Kidney glomerular epithelial cell (primary cell): ENCODE results near the gene PRR14.

Source experiments
- DNase-seq: peaks from one replicate; lab custom pipeline; 2025; lab: John Stamatoyannopoulos, UW

PRR14 gene

DNA sequence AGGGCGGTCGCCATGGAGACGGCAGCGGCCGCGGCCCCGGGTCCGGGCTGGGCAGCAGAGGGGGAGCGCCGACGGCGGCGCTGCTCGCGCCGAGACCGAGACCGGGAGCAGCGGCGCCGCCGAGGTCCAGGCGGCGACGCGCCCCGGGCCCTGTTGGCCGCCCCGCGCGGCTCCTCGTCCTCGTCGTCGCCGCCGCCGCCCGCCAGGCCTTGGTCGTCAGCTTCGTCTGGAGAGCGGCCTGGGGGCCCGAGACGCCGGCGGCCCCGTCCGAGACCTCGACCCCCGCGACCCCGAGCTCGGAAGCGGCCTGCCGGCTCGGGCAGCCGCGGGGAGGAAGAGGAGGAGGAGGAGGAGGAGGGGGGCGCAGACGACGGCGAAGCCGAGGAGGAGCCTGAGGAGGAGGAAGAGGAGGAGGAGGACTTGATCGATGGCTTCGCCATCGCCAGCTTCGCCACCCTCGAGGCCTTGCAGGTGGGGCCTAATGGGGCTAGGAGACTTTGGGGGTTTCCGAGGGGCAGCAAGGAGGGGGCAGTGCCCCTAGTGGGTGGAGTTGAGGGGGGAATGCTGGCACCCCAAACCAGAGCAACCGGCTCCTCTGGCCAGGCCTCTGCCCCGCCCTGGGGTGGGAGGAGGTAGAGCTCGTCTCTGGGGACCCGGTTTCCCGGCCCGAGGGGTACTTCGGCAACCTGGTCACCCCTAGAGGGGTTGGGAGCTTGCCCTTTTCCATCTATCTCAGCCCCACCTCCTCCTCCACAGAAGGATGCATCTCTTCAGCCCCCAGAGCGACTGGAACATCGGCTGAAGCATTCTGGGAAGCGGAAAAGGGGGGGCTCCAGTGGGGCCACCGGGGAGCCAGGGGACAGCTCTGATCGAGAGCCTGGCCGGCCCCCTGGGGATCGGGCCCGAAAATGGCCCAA lies 9.0 kb downstream of the PRR14 start:
- DNase-seq = no peak

DNA sequence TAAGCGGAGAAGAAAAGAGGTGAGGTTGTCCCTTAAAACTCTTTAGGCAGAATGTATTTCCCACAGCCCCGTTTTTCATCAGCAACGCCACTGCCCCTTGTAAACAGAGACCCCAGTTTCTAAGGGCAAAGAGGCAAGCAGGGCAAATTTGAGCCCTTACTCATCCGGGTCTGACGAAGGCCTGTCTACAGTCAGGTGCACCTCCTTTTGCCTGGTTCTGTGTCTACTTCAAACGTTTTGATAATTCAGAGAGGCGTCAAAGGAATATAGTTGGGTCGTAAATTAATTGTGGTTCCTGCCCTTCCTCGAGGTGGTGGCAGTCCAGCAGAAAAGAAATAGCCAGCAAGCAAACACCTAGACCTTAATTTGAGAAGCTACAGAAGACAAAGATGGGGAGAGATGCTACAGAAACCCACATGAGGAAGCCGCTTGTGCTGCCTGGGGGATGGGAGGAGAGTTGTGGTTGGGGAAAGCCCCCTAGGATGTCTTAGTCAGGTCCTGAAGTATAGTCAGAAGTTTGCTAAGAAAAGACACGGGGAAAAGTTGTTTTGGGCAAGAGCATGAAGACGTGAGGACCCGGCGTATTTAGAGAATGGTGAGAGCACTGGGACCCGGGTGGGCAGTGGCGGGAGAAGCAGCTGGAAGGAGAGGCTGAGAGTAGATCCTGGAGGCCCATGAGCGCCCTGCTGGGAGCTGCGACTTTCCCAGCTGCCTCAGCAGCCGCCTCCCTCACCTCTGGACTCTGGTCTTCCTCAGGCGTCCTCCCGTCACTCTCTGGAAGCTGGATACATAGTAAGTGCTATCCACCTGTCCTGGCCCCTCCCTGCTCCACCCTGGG lies 9.9 kb downstream of the PRR14 start:
- DNase-seq = no peak

DNA sequence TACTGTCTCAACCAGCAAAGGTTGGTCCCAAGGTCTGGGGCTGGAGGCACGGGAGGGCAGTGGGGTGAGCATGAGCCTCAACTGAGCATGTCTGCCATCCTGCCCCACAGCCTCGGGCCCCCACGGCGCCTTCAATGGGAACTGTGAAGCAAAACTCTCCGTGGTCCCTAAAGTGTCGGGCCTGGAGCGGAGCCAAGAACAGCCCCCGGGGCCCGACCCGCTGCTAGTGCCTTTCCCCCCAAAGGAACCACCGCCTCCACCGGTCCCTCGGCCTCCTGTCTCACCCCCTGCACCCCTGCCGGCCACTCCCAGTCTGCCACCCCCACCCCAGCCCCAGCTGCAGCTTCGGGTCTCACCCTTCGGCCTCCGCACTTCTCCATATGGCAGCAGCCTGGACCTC lies 11.7 kb downstream of the PRR14 start:
- no peak for DNase-seq

DNA sequence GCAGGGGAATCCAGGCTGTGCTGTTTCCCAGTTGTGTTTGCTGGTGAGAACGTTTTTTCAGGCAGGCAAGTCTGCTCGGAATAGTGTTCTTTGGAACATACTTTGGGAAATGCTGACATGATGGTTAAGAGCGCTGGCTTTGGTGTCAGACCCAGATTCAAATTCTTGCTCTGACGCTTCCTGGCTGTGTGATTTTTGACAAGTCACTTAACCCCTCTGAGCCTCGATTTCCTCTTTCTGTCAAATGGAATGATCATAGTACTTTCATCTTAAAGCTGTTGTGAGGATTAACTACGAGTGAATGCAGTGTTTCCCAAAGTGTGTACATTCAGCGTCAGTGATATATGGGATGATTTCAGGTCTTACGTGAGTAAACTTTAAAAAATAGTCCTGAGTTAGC lies 12.3 kb downstream of the PRR14 start:
- no peak for DNase-seq

DNA sequence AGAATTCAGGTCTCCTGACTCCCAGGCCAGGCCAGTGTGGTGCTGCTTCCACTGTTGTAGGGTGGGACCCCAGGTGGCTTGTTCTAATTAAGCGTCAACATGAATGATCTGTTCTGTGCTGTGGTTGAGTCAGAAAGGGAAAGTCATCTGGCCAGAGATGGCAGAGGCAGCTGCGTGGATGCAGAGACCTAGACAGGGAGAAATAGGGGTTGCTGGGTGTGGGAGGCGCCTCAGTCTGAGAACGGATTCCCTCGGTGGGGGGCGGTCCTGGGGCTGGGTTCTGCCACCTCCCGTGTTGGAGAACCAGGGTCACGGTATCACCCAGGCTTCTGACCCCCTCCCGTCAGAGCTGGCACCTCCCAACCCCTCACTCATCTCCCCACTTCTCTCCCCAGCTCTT lies 13.1 kb downstream of the PRR14 start:
- DNase-seq = no peak

DNA sequence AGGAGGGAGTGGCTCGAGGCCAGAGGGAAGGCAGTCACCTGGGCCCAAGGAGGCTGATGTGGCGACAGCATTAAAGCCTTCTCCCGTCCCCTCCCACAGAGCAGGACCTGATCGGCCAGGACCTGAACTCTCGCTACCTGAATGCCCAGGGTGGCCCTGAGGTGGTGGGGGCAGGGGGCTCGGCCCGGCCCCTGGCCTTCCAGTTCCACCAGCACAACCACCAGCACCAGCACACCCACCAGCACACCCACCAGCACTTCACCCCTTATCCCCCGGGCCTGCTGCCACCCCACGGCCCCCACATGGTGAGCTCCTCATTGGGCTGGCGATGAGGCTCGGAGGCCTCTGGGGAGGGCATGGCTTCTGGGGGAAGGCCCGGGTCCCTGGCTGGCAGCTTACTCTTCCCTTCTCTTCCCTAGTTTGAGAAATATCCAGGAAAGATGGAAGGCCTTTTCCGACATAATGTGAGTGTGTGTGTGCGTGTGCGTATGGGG lies 13.9 kb downstream of the PRR14 start:
- no peak for DNase-seq

DNA sequence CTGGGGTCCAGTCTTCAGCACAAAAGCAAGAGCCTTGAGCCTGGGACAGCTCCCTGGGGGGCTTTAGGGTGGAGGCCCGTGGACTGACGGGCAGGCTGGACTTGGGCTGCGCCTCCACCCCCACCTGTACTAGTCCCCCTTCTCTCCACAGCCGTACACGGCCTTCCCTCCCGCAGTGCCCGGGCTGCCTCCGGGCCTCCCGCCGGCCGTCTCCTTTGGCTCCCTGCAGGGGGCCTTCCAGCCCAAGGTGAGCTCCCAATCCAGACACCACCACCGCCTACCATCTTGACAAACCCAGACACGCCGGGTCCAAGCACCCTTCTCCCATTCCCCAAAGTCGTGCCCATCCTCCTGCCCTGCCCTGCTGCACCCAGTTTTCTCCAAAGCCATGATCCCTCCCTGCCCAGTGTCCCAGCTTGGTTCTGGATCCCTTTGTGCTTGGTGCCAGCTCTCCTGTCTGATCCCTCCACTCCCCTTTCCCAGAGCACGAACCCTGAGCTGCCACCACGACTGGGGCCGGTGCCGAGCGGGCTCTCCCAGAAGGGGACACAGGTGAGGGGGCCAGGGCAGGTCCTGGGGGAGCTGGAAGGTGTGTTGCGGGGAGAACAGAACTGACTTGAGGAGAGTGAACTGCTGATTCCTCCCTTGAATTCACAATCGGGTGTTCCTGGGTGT lies 14.5 kb downstream of the PRR14 start:
- DNase-seq = no peak

DNA sequence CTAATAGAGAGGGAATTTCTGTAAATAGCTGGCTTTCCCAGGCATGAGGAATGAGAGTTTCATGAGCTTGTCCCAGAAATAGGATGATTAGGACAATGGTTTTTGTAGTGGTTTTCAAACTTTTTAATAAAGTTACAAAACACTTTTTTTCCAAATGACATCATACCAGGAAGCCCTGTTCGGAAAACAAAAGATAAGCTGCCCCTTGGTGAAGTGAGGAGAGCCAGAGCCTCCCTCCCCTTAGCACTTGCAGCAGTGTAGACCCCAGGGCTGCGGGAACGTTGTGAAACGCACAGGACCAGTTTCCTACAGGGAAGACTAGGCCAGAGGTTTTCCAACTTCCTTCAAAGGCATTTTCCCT lies 15.1 kb downstream of the PRR14 start:
- DNase-seq = no peak

DNA sequence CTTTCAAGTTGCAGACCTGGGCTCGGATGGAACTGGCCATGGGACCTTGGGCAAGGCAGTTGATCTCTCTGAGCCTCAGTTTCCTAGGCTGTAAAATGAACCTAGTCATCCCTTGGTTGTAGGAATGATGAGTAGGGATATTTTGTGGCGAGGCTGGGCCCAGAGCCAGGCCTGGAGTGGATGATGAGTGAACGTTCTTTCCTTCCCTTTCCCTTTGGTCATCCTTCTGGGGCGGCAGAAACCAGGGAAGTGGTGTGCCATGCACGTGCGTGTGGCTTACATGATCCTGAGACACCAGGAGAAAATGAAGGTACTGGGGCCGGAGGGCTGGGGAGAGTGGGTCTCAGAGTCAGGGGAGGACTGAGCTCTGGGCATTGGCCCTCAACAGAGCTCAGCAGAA lies 15.9 kb downstream of the PRR14 start:
- DNase-seq = no peak

DNA sequence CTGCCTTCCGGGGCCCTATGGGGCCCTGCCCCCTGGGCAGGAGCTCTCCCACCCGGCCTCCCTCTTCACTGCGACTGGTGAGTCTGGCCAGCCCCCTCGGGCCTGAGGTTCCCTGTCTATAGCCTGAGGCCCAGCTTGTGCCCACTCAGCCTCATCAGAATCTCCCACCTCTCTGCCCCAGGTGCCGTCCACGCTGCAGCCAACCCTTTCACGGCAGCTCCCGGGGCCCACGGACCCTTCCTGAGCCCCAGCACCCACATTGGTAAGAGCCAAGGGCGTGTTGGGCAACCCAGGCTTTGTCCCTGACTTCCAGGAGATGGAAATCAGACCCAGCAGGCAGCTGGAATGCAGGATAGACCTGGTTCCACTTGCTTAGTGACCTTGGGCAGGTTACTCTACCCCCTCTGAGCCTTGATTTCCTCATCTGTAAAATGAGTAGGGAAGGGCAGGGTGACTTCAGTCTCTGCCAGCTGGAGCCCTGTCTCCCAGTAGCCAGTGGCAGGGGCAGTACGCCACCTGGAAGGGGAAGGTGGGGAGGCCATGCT lies 16.7 kb downstream of the PRR14 start:
- no peak for DNase-seq

DNA sequence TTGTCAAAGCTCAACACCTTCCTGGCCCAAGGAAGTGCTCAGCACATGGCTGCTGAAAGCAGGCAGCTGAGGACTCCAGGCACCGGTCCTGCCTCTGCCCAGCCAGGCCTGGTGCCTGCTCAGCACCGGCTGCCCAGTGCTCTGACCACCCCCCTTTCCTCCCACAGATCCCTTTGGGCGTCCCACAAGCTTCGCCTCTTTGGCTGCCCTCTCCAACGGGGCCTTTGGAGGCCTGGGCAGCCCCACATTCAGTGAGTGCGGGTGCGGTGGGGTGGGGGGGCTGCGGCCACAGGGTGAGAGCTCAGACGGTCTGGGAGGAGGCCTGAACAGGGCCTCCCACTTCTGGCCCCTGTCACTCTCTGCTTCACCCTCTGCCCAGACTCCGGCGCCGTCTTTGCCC lies 17.6 kb downstream of the PRR14 start:
- no peak for DNase-seq

DNA sequence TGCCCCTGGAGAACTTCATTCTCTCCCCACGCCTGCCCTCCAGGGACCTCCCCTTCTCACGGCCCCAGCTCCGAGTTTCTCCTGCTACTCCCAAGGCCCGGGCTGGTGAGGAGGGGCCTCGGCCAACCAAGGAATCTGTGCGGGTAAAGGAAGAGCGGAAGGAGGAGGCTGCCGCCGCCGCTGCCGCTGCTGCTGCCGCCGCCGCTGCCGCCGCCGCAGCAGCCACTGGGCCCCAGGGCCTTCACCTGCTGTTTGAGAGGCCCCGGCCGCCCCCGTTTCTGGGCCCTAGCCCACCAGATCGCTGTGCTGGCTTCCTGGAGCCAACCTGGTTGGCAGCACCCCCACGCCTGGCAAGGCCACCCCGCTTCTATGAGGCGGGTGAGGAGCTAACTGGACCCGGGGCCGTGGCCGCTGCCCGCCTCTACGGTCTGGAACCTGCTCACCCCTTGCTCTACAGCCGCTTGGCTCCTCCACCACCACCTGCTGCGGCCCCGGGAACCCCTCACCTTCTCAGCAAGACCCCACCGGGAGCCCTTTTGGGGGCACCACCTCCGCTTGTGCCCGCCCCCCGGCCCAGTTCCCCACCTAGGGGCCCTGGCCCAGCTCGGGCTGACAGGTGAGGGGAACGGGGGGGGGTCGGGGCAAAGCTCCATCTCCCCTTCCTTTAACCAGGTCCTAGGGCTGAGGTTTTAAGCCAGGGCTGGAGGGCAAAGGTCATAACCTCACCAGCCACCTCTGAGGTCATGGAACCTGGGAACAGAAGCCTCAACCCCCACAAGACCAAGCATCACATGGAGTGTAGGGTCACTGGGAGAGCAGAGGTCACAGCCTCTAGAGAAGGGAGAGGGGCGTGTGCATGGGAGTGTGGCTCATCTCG lies 18.5 kb downstream of the PRR14 start:
- DNase-seq = no peak

DNA sequence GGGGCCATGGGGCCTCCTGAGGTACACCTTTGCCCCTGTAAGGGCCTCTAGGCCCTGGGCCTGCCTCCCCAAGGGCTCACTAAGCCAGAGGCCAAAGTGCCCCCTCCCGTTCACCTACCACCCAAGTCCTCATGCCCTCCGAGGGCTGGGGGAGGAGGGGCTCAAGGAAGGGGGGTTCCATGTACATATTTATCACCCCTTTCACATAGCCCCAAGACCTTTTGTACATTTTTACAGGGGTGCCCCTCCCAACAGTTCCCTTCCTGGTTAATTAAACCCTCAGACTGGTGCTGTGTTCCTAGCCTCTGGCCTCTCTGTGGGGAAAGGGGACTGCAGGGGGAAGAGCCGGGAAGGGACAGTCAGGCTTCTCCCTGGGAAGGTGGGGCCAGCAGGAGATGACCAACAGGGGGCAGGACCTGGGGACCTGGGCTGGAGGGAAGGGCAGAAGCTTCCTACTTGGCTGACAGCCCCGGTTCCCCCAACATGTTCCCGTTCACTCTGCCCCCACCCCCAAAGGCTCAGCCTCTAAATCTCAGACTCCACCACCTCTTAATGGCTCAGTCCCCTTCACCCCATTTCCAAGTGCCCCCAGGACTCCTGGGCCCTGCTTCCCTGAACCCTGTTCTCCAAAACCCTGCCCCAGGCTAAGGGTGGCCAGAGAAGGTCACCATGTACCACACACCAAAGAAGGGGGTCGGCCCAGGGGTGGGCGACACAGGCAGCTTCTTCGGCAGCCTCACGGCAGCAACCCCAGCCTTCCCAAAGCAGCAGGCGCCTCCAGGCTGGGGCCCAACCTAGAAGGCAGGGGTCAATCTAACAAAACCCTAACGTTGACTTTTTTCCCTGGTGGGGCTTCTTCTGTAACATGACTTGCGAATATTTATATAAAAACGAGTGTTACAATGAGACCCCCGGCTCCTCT lies 19.4 kb downstream of the PRR14 start:
- no peak for DNase-seq

DNA sequence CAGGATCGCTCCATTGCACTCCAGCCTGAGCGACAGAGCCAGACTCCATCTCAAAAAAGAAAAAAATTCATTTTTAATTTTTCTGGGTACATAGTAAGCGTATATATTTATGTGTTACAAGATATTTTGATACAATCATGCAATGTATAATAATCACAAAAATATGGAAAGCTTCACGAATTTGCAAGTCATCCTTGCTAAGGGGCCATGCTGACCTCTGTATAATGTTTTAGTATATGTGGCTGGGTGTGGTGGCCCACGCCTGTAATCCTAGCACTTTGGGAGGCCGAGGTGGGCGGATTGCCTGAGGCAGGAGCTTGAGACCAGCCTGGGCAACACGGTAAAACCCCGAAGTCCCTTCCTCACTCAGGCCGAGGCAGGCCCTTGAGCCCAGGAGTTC lies 24.4 kb downstream of the PRR14 start:
- no peak for DNase-seq

DNA sequence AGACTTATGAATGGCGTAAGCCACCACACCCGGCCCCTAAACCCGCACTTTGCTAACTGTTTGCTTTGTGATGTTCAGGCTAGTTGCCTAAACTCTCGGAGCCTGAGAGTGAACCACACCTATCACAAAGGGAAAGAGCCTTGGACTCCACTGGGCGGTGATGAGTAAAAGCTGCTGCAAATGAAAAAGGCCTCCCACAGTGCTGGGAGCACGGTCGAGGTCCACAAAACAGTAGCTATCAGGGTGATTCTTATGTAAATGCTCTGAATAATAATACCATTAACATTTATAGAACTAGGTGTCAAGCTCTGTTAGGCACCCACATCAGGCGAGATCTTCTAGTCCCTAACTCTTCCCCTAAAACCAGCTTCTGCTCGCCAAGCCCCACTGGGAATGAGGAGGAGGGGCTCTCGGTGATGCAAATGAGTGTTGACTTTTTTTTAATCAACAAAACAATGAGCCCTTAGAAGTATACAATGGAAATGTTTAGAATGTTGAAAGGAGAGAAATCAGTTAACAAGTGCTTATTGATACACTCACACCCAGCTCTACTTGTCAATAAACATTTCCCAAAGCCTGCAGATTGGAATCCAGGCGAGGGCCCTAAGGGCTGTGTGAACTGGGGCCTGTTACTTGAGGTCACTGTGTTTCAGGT lies 27.3 kb downstream of the PRR14 start:
- DNase-seq = no peak

DNA sequence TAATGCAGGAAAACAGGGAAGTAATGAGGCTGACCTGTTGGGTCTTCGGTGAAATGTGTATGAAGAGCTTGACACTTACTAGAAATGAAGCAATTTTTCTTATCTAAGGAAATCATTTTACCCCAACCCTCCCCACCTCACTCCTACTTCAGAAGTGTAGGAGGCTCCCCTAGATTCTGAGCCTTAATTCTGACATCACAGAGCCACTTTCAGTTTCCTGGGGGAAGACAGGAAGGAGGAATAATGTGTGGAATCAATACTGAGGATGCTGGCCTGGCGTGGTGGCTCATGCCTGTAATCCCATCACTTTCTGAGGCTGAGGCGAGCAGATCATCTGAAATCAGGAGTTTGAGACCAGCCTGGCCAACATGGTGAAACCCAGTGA lies 27.8 kb downstream of the PRR14 start:
- no peak for DNase-seq

DNA sequence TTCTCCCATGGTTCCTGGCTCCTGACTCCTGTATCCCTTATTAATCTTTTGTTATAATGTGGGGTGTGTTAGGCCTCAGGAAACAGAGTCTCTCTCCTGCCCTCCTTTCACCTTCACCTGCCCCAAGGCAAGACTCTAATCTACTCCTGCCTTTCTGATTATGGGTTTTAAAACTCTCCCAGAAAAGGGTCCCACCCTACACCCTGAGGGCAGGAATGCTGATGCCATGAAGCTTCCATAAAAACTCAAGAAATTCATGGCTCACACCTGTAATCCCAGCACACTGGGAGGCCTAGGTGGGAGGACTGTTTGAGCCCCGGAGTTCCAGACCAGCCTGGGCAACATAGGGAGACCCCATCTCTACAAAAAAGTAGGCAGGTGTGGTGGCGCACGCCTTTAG lies 29.6 kb downstream of the PRR14 start:
- DNase-seq = no peak

DNA sequence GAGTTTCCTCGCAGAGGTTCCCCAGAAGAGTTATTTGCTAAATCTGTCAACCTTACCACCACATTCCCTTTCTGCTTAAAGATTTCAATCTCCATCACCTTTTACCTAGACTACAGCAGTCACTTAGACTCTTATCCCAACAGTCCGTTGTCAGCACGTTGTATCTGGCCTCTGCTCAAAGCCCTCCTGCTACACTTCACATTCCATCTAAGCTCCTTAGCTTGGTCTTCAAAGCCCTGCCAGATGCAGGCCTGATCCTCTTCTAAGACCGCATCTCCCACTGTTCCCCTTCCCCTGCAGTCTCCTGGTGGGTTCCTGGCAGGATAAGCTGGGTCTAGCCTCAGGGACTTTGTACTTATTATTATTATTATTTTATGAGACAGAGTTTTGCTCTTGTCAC lies 37.9 kb downstream of the PRR14 start:
- DNase-seq = no peak

DNA sequence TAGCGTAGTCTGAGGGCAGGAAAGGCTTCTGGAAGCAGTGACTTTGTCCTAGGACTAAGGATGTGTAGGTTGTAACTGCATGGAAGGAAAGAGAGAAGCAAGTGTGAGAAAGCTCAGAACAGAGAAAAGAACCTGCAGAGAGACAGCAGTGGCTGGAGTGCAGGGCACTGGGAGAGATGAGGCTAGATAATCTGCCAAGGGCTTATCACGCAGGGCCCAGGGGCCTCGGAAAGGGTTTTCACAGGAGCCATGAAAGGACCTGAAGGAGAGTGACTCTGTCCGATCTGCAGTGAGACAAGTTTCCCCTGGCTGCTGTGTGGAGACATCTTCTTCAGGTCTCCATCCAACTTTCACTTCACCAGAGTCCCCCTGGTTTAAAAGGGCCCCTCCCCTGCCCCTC lies 41.1 kb downstream of the PRR14 start:
- no peak for DNase-seq
